ENCODE measurements around the gene AMPD1. TPM values are rescaled to one million over a fixed set of nuclear protein-coding genes. Genes with fewer than 3 reads are reported as not detected.

Gene AMPD1
- total and polyA plus RNA-seq, 10 of the 15 experiments (the other 5 are each of a cell fraction or from before 2014, with no cell fraction given) = 0.12 to 0.30 (median 0.14) TPM; not detected in 7

DNA sequence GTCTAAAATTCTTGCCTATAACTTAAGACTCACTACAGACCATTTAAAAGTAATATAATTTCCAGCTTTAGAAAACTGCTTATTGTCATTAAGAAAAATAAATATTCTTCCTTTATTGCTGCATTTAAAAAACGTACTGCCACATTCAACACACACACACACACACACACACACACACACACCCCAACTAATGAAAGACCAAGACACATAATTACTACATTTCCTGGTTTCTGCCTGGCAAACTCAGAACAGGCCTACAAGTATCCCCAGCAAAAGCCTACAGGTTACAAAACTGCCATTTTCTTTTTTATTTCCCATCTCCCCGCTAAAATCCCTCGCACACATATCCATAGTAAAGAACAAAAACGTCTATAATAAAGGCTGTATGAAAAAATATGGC lies 27.0 kb downstream of the AMPD1 start:
- intact Hi-C loops (cut with micrococcal nuclease; ENCODE audit: unreplicated experiment) = no loop called here
- Histone ChIP-seq H3K4me1 (ENCODE audit: control insufficient read depth, insufficient read depth, low read length) (peaks cover 5% of the 10 kb centered on the region), H4K20me1 (ENCODE audit: control insufficient read depth, insufficient read depth) (no peaks in the 10 kb centered on the region), H2AFZ (ENCODE audit: control insufficient read depth, low read depth, low read length) (no peak overlapping the region), H3K27ac (ENCODE audit: control insufficient read depth, insufficient read depth) (no peak overlapping the region), H3K36me3 (ENCODE audit: control insufficient read depth in 2 of 2, insufficient read depth in 2 of 2, low read length in 1 of 2) (no peaks in the 10 kb centered on the region), H3K4me2 (ENCODE audit: control insufficient read depth, insufficient read depth) (no peak overlapping the region), H3K4me3 (no peak overlapping the region), H3K9me3 (replicated peaks; ENCODE audit: control insufficient read depth, insufficient read depth, low read length) (no peaks in the 10 kb centered on the region), H3K9ac (ENCODE audit: control insufficient read depth, insufficient read depth, low read length) (no peak overlapping the region), H3K27me3 (replicated peaks in 1 of 2; ENCODE audit: control insufficient read depth in 2 of 2, insufficient read depth in 2 of 2, low read length in 1 of 2) (no peaks in the 10 kb centered on the region), H3K79me2 (ENCODE audit: control insufficient read depth, insufficient read depth, low read length) (no peaks in the 10 kb centered on the region)
- in situ Hi-C loops (cut with MboI) = no loop called here
- SMC1A ChIA-PET (ENCODE audit: uncharacterized antibody, unreplicated experiment) = no interaction called here
- CTCF ChIA-PET = interaction anchor here (0.5 to 5.0 kb wide), 5 partner anchors 10 to 1402 kb away, joined by 4 to 31 read pairs (median 4); partner anchors contain the start of gene AMPD1
- FAIRE-seq = no peak
- POLR2A ChIA-PET = interaction anchor here (0.6 kb wide), 1 partner anchor 1096 kb away, joined by 3 read pairs; no protein-coding TSS in a partner anchor
- no peak for DNase-seq (ENCODE audit: low read depth, low spot score)
- WGBS (ENCODE audit: insufficient coverage, insufficient replicate concordance, low lambda C conversion rate, missing lambda C conversion rate) = 37% methylated on average over 4 of the region's 4 CpGs
- no TSS peak for BruUV-seq (replicated peaks)
- TF ChIP-seq STAT1 (conservative IDR thresholded peaks at IDR 0.05) = no peak
- no peak for TF ChIP-seq BHLHE40 (IDR thresholded peaks at IDR 0.05; ENCODE audit: borderline replicate concordance in 1 of 2, low read depth in 2 of 2, low read length in 1 of 2)
- TF ChIP-seq SMAD5 (IDR thresholded peaks at IDR 0.05; ENCODE audit: low read depth) = no peak
- TF ChIP-seq, protein P1, sequence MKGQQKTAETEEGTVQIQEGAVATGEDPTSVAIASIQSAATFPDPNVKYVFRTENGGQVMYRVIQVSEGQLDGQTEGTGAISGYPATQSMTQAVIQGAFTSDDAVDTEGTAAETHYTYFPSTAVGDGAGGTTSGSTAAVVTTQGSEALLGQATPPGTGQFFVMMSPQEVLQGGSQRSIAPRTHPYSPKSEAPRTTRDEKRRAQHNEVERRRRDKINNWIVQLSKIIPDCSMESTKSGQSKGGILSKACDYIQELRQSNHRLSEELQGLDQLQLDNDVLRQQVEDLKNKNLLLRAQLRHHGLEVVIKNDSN (IDR thresholded peaks at IDR 0.05; ENCODE audit: borderline replicate concordance, extremely low read length, insufficient read depth, low read depth, low read length) = no peak
- TF ChIP-seq POLR2AphosphoS2 (IDR thresholded peaks at IDR 0.05; ENCODE audit: low read depth, low read length) = no peak
- TF ChIP-seq SMARCA5 (IDR thresholded peaks at IDR 0.05) = no peak
- no peak for TF ChIP-seq NR2F1 (conservative IDR thresholded peaks at IDR 0.05)
- no peak for TF ChIP-seq SMAD1 (IDR thresholded peaks at IDR 0.05; ENCODE audit: low read depth, partially characterized antibody)
- TF ChIP-seq BRCA1 (IDR thresholded peaks at IDR 0.05; ENCODE audit: low read depth, low read length) = no peak
- TF ChIP-seq MTA3 (IDR thresholded peaks at IDR 0.05; ENCODE audit: borderline replicate concordance, low read length) = no peak
- no peak for TF ChIP-seq CBX3 (IDR thresholded peaks at IDR 0.05; ENCODE audit: borderline replicate concordance, low read depth)
- TF ChIP-seq MEF2B (IDR thresholded peaks at IDR 0.05; ENCODE audit: partially characterized antibody, poor library complexity, severe bottlenecking) = no peak
- no peak for TF ChIP-seq CBX5 (IDR thresholded peaks at IDR 0.05; ENCODE audit: low read depth)
- no peak for TF ChIP-seq RAD51 (IDR thresholded peaks at IDR 0.05)
- TF ChIP-seq TAF1 (IDR thresholded peaks at IDR 0.05; ENCODE audit: borderline replicate concordance, low read depth, low read length) = no peak
- TF ChIP-seq, protein P2, sequence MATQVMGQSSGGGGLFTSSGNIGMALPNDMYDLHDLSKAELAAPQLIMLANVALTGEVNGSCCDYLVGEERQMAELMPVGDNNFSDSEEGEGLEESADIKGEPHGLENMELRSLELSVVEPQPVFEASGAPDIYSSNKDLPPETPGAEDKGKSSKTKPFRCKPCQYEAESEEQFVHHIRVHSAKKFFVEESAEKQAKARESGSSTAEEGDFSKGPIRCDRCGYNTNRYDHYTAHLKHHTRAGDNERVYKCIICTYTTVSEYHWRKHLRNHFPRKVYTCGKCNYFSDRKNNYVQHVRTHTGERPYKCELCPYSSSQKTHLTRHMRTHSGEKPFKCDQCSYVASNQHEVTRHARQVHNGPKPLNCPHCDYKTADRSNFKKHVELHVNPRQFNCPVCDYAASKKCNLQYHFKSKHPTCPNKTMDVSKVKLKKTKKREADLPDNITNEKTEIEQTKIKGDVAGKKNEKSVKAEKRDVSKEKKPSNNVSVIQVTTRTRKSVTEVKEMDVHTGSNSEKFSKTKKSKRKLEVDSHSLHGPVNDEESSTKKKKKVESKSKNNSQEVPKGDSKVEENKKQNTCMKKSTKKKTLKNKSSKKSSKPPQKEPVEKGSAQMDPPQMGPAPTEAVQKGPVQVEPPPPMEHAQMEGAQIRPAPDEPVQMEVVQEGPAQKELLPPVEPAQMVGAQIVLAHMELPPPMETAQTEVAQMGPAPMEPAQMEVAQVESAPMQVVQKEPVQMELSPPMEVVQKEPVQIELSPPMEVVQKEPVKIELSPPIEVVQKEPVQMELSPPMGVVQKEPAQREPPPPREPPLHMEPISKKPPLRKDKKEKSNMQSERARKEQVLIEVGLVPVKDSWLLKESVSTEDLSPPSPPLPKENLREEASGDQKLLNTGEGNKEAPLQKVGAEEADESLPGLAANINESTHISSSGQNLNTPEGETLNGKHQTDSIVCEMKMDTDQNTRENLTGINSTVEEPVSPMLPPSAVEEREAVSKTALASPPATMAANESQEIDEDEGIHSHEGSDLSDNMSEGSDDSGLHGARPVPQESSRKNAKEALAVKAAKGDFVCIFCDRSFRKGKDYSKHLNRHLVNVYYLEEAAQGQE (IDR thresholded peaks at IDR 0.05; ENCODE audit: low read depth, low read length) = no peak
- RAD21 ChIA-PET (ENCODE audit: unreplicated experiment) = interaction anchor here (1.1 kb wide), 1 partner anchor 8 kb away, joined by 3 read pairs; no protein-coding TSS in a partner anchor
- ATAC-seq = no peak

All from GM12878 (cell line).